Measurements from ENCODE around the gene GTF2E1.

The GTF2E1 gene

DNA sequence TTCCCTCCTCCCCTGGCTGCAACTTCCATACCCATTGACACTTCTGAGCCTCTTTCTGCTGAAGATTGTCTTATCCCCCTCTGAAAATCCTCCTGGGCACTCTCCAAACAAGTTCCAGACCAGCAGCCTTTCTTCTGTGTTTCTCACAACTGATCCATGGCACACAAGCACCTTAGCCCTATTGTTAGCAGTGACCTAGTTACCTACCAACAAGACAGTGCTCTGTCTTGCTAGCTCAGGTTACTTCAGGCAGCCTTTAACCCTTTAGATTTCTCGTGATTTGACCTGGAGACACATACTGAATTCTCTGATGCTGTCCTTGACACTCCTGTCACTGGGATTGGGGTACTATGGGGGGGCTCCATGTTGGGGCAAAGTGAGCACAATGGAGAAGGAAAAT is 82.1 kb downstream of the GTF2E1 start:
- DNase-seq (ENCODE audit: low read depth, low spot score): no peak
- Histone ChIP-seq H3K36me3 (ENCODE audit: insufficient read depth, insufficient read length, low read length) (no peaks in the 10 kb centered on the region), H3K27me3 (ENCODE audit: insufficient read depth, insufficient read length) (no peaks in the 10 kb centered on the region), H3K4me1 (ENCODE audit: insufficient read depth, insufficient read length) (no peaks in the 10 kb centered on the region), H3K4me3 (ENCODE audit: insufficient read length, low read depth) (no peak overlapping the region), H3K9me3 (ENCODE audit: insufficient read depth, low read length) (no peaks in the 10 kb centered on the region), H3K9ac (ENCODE audit: insufficient read length, low read depth) (no peak overlapping the region)
- no peak for TF ChIP-seq SUZ12 (IDR thresholded peaks at IDR 0.05; ENCODE audit: extremely low read depth, insufficient read depth, insufficient read length)
- TF ChIP-seq ZNF274 (IDR thresholded peaks at IDR 0.05; ENCODE audit: low read depth, low read length): no peak
- TF ChIP-seq YY1 (IDR thresholded peaks at IDR 0.05; ENCODE audit: insufficient read depth, insufficient read length): no peak

DNA sequence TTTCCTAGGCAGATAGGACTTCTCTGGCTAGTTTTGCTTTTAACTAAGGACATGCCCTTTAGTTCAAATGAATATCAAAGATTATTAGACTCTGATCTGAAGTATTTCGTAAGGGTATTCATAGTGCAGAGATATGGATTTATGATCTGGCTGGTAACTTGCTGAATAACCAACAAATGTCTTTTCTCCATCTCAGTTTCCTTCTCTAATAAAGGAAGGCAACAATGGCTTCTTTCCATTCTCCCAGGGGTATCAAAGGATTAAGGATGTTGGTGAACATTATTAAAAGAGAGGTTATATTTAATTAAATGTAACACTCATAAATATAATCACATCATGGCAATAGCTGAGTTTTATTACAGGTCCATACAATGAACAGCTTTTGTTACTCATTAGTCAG is 86.3 kb downstream of the GTF2E1 start:
- Histone ChIP-seq H3K9ac (ENCODE audit: insufficient read length, low read depth) (no peak overlapping the region), H3K4me1 (ENCODE audit: insufficient read depth, insufficient read length) (no peaks in the 10 kb centered on the region), H3K27me3 (ENCODE audit: insufficient read depth, insufficient read length) (no peaks in the 10 kb centered on the region), H3K36me3 (ENCODE audit: insufficient read depth, insufficient read length, low read length) (no peaks in the 10 kb centered on the region), H3K4me3 (ENCODE audit: insufficient read length, low read depth) (no peak overlapping the region), H3K9me3 (ENCODE audit: insufficient read depth, low read length) (no peaks in the 10 kb centered on the region)
- TF ChIP-seq YY1 (IDR thresholded peaks at IDR 0.05; ENCODE audit: insufficient read depth, insufficient read length) (no peak), SUZ12 (IDR thresholded peaks at IDR 0.05; ENCODE audit: extremely low read depth, insufficient read depth, insufficient read length) (no peak), ZNF274 (IDR thresholded peaks at IDR 0.05; ENCODE audit: low read depth, low read length) (no peak)
- no peak for DNase-seq (ENCODE audit: low read depth, low spot score)

DNA sequence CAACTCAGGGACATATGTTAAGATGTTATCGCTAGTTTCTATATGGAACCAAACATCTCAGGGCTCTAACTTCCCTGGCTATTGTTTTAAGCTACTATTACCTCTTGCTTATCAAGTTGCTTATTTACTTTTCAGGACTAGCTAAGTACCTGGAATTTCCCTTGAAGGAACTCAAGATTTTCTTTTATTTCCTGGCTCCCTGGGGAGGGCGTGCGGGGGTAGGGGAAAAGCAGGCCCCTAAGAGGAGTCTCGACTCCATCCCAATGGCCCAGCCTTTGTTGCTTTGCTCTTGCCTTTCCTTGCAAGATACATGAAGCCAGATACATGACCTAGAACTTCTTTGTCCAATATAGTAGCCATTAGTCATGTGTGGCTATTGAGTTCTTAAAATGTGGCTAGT is 88.5 kb downstream of the GTF2E1 start:
- Histone ChIP-seq H3K27me3 (ENCODE audit: insufficient read depth, insufficient read length) (no peaks in the 10 kb centered on the region), H3K36me3 (ENCODE audit: insufficient read depth, insufficient read length, low read length) (no peaks in the 10 kb centered on the region), H3K9me3 (ENCODE audit: insufficient read depth, low read length) (no peaks in the 10 kb centered on the region), H3K4me3 (ENCODE audit: insufficient read length, low read depth) (no peak overlapping the region), H3K4me1 (ENCODE audit: insufficient read depth, insufficient read length) (no peaks in the 10 kb centered on the region), H3K9ac (ENCODE audit: insufficient read length, low read depth) (no peak overlapping the region)
- no peak for DNase-seq (ENCODE audit: low read depth, low spot score)
- TF ChIP-seq SUZ12 (IDR thresholded peaks at IDR 0.05; ENCODE audit: extremely low read depth, insufficient read depth, insufficient read length) (no peak), ZNF274 (IDR thresholded peaks at IDR 0.05; ENCODE audit: low read depth, low read length) (no peak), YY1 (IDR thresholded peaks at IDR 0.05; ENCODE audit: insufficient read depth, insufficient read length) (no peak)

All from NT2/D1 (cell line).